SK-N-SH (cell line): Measurements from ENCODE around the gene MARCHF5. TPM values are rescaled to one million over a fixed set of nuclear protein-coding genes. Genes with fewer than 3 reads are reported as not detected.

ENCODE experiments used
- CTCF ChIA-PET: fragments of 300-600, 350-600 bp; formaldehyde crosslinking; extraction: SDS; loops from one replicate; lab custom pipeline; 2021; lab: Yijun Ruan, JAX
- POLR2A ChIA-PET: fragments of 350-600 bp; sonication (Branson Sonifier 250); formaldehyde crosslinking; extraction: SDS; loops from one replicate; lab custom pipeline; 2020; ENCODE audit warnings: antibody characterized with exemption, inconsistent platforms; lab: Yijun Ruan, JAX
- DNase-seq: peaks from one replicate; pipeline ENCODE4 v3.0.0; 2012
- H2AFZ ChIP-seq: fragments of 200-600 bp; sonication (generic); 2 replicates; pipeline ENCODE4 v1.8.1; 2016; ENCODE audit warnings: antibody characterized with exemption, mild to moderate bottlenecking, low read depth
- H3F3A ChIP-seq: fragments of 200-600 bp; sonication (generic); replicated peaks from 2 replicates; pipeline ENCODE3; 2016; ENCODE audit warnings: antibody characterized with exemption, mild to moderate bottlenecking; ENCODE audit not compliant: insufficient read depth
- H3K27ac ChIP-seq, 2 experiments: fragments of 200-500 bp in 1 of 2; fragments of 200-600 bp in 1 of 2; sonication (Bioruptor generic) in 1 of 2; sonication (generic), shearing (Covaris generic) in 1 of 2; 2 replicates each; pipeline versions ENCODE4 v1.5.1 to v1.6.1; 2014 to 2016; ENCODE audit warnings: low read depth in 2 of 2, inconsistent platforms in 1 of 2, low read length in 1 of 2, mild to moderate bottlenecking in 1 of 2, mixed read lengths in 1 of 2
- H3K27me3 ChIP-seq: fragments of 200-600 bp; sonication (generic), shearing (Covaris generic); 2 replicates; pipeline ENCODE4 v1.6.1; 2016; ENCODE audit warnings: mixed run types; ENCODE audit not compliant: insufficient read depth
- H3K36me3 ChIP-seq, 2 experiments: fragments of 200-500 bp in 1 of 2; fragments of 200-600 bp in 1 of 2; sonication (Bioruptor generic) in 1 of 2; sonication (generic) in 1 of 2; replicated peaks in 1 of 2; 2 replicates each; pipeline versions ENCODE3 to v1.5.1; 2014 to 2016; ENCODE audit warnings: low read length in 1 of 2, mild to moderate bottlenecking in 1 of 2; ENCODE audit not compliant: insufficient read depth in 2 of 2, control insufficient read depth in 1 of 2
- H3K4me1 ChIP-seq, 2 experiments: fragments of 200-500 bp in 1 of 2; fragments of 200-600 bp in 1 of 2; sonication (Bioruptor generic) in 1 of 2; sonication (generic), shearing (Covaris generic) in 1 of 2; 2 replicates each; pipeline versions ENCODE4 v1.5.1 to v1.6.1; 2014 to 2016; ENCODE audit warnings: low read depth in 1 of 2, low read length in 1 of 2, mixed run types in 1 of 2; ENCODE audit not compliant: insufficient read depth in 2 of 2, control insufficient read depth in 1 of 2
- H3K4me2 ChIP-seq: fragments of 200-600 bp; sonication (generic), shearing (Covaris generic); 2 replicates; pipeline ENCODE4 v1.6.1; 2017; ENCODE audit warnings: mixed run types
- H3K4me3 ChIP-seq, 2 experiments: fragments of 200-500 bp in 1 of 2; fragments of 200-600 bp in 1 of 2; sonication (Bioruptor generic) in 1 of 2; sonication (generic), shearing (Covaris generic) in 1 of 2; 2 replicates each; pipeline versions ENCODE4 v1.5.1 to v1.8.1; 2014 to 2016; ENCODE audit warnings: low read depth in 2 of 2, inconsistent platforms in 1 of 2, low read length in 1 of 2, mild to moderate bottlenecking in 1 of 2, mixed read lengths in 1 of 2, moderate library complexity in 1 of 2
- H3K79me2 ChIP-seq: fragments of 200-600 bp; sonication (generic); 2 replicates; pipeline ENCODE4 v1.8.1; 2017; ENCODE audit warnings: mild to moderate bottlenecking; ENCODE audit not compliant: insufficient read depth
- H3K9ac ChIP-seq: fragments of 200-600 bp; sonication (generic); 2 replicates; pipeline ENCODE4 v1.6.1; 2017; ENCODE audit warnings: mixed run types
- H3K9me2 ChIP-seq: fragments of 200-600 bp; sonication (generic); 2 replicates; pipeline ENCODE4 v1.6.1; 2017; ENCODE audit warnings: mixed run types
- H3K9me3 ChIP-seq: fragments of 200-600 bp; sonication (generic); 2 replicates; pipeline ENCODE4 v1.6.1; 2017; ENCODE audit warnings: mixed run types, mild to moderate bottlenecking, moderate library complexity
- H4K20me1 ChIP-seq: fragments of 200-600 bp; sonication (generic); 2 replicates; pipeline ENCODE4 v1.6.1; 2017; ENCODE audit warnings: mild to moderate bottlenecking, mixed run types; ENCODE audit not compliant: insufficient read depth
- CHD2 ChIP-seq: fragments of 150-350 bp; IDR thresholded peaks from 2 replicates; pipeline ENCODE4 v1.6.1; 2018; ENCODE audit warnings: low read length; ENCODE audit not compliant: partially characterized antibody
- CTCF ChIP-seq: fragments of 200-600 bp; sonication (generic); IDR thresholded peaks from 2 replicates; pipeline ENCODE4 v1.6.1; 2017; ENCODE audit warnings: antibody characterized with exemption, mild to moderate bottlenecking, moderate library complexity
- ELF1 ChIP-seq: IDR thresholded peaks from 2 replicates; pipeline ENCODE4 v1.4.0; 2012
- EZH2phosphoT487 ChIP-seq: fragments of 200-600 bp; sonication (generic); IDR thresholded peaks from 2 replicates; pipeline ENCODE4 v1.6.1; 2017; ENCODE audit warnings: low read depth, mixed run types, mild to moderate bottlenecking, antibody characterized with exemption, moderate library complexity, borderline replicate concordance
- FOSL2 ChIP-seq: IDR thresholded peaks from 2 replicates; pipeline ENCODE4 v1.4.0; 2012; ENCODE audit warnings: low read depth, mild to moderate bottlenecking, moderate library complexity, borderline replicate concordance
- GABPA ChIP-seq: IDR thresholded peaks from 2 replicates; pipeline ENCODE4 v1.4.0; 2012; ENCODE audit warnings: low read depth, mild to moderate bottlenecking
- GATA2 ChIP-seq: sonication (generic); formaldehyde crosslinking; IDR thresholded peaks from 2 replicates; pipeline ENCODE4 v1.5.0; 2020; ENCODE audit warnings: mild to moderate bottlenecking, missing genetic modification reagents
- IRF3 ChIP-seq: fragments of 150-350 bp; IDR thresholded peaks from 2 replicates; pipeline ENCODE4 v1.6.1; 2016; ENCODE audit warnings: mild to moderate bottlenecking, low read depth, low read length
- MXI1 ChIP-seq: IDR thresholded peaks from 2 replicates; pipeline ENCODE4 v1.6.1; 2012; ENCODE audit warnings: mild to moderate bottlenecking, low read depth, low read length, improper control_type of control experiment
- NFIC ChIP-seq: IDR thresholded peaks from 2 replicates; pipeline ENCODE4 v1.4.0; 2012; ENCODE audit warnings: borderline replicate concordance
- PBX3 ChIP-seq: IDR thresholded peaks from 2 replicates; pipeline ENCODE4; 2012
- RAD21 ChIP-seq: IDR thresholded peaks from 2 replicates; pipeline ENCODE4 v1.6.1; 2012; ENCODE audit warnings: mild to moderate bottlenecking, low read length
- REST ChIP-seq: IDR thresholded peaks from 2 replicates; pipeline ENCODE4 v1.6.1; 2012; ENCODE audit warnings: mild to moderate bottlenecking, low read depth, low read length, moderate library complexity
- RFX5 ChIP-seq: IDR thresholded peaks from 2 replicates; pipeline ENCODE4 v1.6.1; 2012; ENCODE audit warnings: mild to moderate bottlenecking, improper control_type of control experiment, low read length
- RXRA ChIP-seq: IDR thresholded peaks from 2 replicates; pipeline ENCODE4 v1.4.0; 2012; ENCODE audit warnings: low read depth, mild to moderate bottlenecking, borderline replicate concordance
- SIN3A ChIP-seq: IDR thresholded peaks from 2 replicates; pipeline ENCODE4 v1.6.1; 2012; ENCODE audit warnings: low read depth, mild to moderate bottlenecking, low read length, moderate library complexity, borderline replicate concordance
- TCF12 ChIP-seq: IDR thresholded peaks from 2 replicates; pipeline ENCODE4 v1.4.0; 2012
- TEAD4 ChIP-seq: IDR thresholded peaks from 2 replicates; pipeline ENCODE4 v1.4.0; 2012; ENCODE audit warnings: mild to moderate bottlenecking, borderline replicate concordance; ENCODE audit not compliant: insufficient read depth
- USF2 ChIP-seq: fragments of 150-350 bp; IDR thresholded peaks from 2 replicates; pipeline ENCODE4 v1.6.1; 2017; ENCODE audit warnings: antibody characterized with exemption, low read length, low read depth, borderline replicate concordance
- YY1 ChIP-seq: IDR thresholded peaks from 2 replicates; pipeline ENCODE4 v1.4.0; 2012; ENCODE audit warnings: low read depth, mild to moderate bottlenecking
- WGBS: methylation state at CpG from one replicate; pipeline ENCODE4 v1.1.6; 2017; ENCODE audit warnings: low lambda C conversion rate; 5-methylcytosine and 5-hydroxymethylcytosine counted together
- polyA plus RNA-seq, 3 experiments: library from polyadenylated mRNA; depleted of rRNA; stranded (reverse); fragments of >200 nt; gene quantifications; 2 replicates each; pipeline ENCODE4 v1.2.3, GENCODE V29; 2012

Gene MARCHF5
- polyA plus RNA-seq, 1 of the 3 experiments (the other 2 are of a cell fraction), result 24.2 TPM

GRCh38 chr10:92305133-92306072 is 14.4 kb downstream of the MARCHF5 start (continued):
- TF ChIP-seq CTCF (no peak), YY1 (no peak), SIN3A (no peak), GATA2 (CRISPR knock-in tag) (no peak), PBX3 (no peak)
- TF ChIP-seq, all 33 proteins: peak for 0

- no peaks in the 10 kb centered on the region for H3K9me2 ChIP-seq
- H3K27ac ChIP-seq, result no peak overlapping the region
- H3K36me3 ChIP-seq, result peaks cover 17 to 20% of the 10 kb centered on the region in 2 experiments
- no peak overlapping the region for H3K9ac ChIP-seq
- H2AFZ ChIP-seq, result no peak overlapping the region
- POLR2A ChIA-PET, result no interaction called here
- no peaks in the 10 kb centered on the region for H3K27me3 ChIP-seq
- DNase-seq, result no peak
- no peak overlapping the region for H3K4me3 ChIP-seq
- peaks cover 95% of the 10 kb centered on the region for H3K79me2 ChIP-seq
- H3K9me3 ChIP-seq, result no peaks in the 10 kb centered on the region
- no peak overlapping the region for H3K4me2 ChIP-seq
- 95% methylated on average over 1 of the region's 1 CpG for WGBS
- CTCF ChIA-PET, result no interaction called here
- peaks cover 40% of the 10 kb centered on the region for H4K20me1 ChIP-seq
- peaks cover 2% of the 10 kb centered on the region for H3F3A ChIP-seq
- peaks cover 0 to 2% of the 10 kb centered on the region in 2 experiments; a peak in 1 of 4 replicates for H3K4me1 ChIP-seq
- TF ChIP-seq RXRA, result no peak
- no peak for TF ChIP-seq FOSL2
- TF ChIP-seq EZH2phosphoT487, result no peak
- no peak for TF ChIP-seq GATA2 (CRISPR knock-in tag)
- TF ChIP-seq REST, result no peak
- no peak for TF ChIP-seq TEAD4
- no peak for TF ChIP-seq ELF1
- TF ChIP-seq YY1, result no peak
- no peak for TF ChIP-seq GABPA
- no peak for TF ChIP-seq CHD2
- no peak for TF ChIP-seq RAD21
- TF ChIP-seq IRF3, result no peak
- TF ChIP-seq MXI1, result no peak
- TF ChIP-seq RFX5, result no peak
- no peak for TF ChIP-seq USF2
- TF ChIP-seq PBX3, result no peak
- no peak for TF ChIP-seq TCF12
- no peak for TF ChIP-seq NFIC
Observed at GRCh38 chr10:92309272-92309671, 18.3 kb downstream of the MARCHF5 start.
